Stimulated activated CD8-positive, alpha-beta memory T cell treated with anti-CD3 and anti-CD28 coated beads, Interleukin-12 subunit alpha, Interleukin-12 subunit beta, amount 100 ng/mL, for 1 hour (primary cell): ENCODE data around the gene ACSF3.
"Not testable (repeated sequence)": the region's sequence is repeated elsewhere in the genome, so short reads cannot be mapped to it uniquely, and the experiment has no call there.

Source experiments
- DNase-seq: peaks from one replicate; pipeline ENCODE4 v3.0.0-alpha.2; 2020; ENCODE audit warnings: low read depth

ACSF3 gene

GRCh38 chr16:89175280-89176146, 81.9 kb downstream of the ACSF3 start:
- no peak for DNase-seq

GRCh38 chr16:89176147-89176690, 82.6 kb downstream of the ACSF3 start:
- DNase-seq: no peak

GRCh38 chr16:89176717-89177116, 83.1 kb downstream of the ACSF3 start:
- DNase-seq: no peak

- DNase-seq: no peak
Observed at GRCh38 chr16:89177501-89177900, 83.8 kb downstream of the ACSF3 start.

GRCh38 chr16:89178453-89179147, 84.9 kb downstream of the ACSF3 start:
- no peak for DNase-seq

GRCh38 chr16:89179148-89179484, 85.5 kb downstream of the ACSF3 start:
- no peak for DNase-seq

GRCh38 chr16:89179656-89180315, 86.1 kb downstream of the ACSF3 start:
- no peak for DNase-seq

GRCh38 chr16:89183463-89183862, 89.8 kb downstream of the ACSF3 start:
- no peak for DNase-seq

GRCh38 chr16:89183975-89184676, 90.5 kb downstream of the ACSF3 start:
- DNase-seq: no peak

GRCh38 chr16:89184677-89184932, 91.0 kb downstream of the ACSF3 start:
- no peak for DNase-seq

GRCh38 chr16:89184933-89185794, 91.5 kb downstream of the ACSF3 start:
- DNase-seq: no peak

- not testable (repeated sequence) for DNase-seq
Observed at GRCh38 chr16:89185887-89186592, 92.4 kb downstream of the ACSF3 start.

- DNase-seq: not testable (repeated sequence)
Observed at GRCh38 chr16:89186593-89187031, 93.0 kb downstream of the ACSF3 start.

GRCh38 chr16:89187032-89187769, 93.5 kb downstream of the ACSF3 start:
- DNase-seq: no peak

- no peak for DNase-seq
Observed at GRCh38 chr16:89187770-89188392, 94.2 kb downstream of the ACSF3 start.

GRCh38 chr16:89188471-89189357, 95.1 kb downstream of the ACSF3 start:
- not testable (repeated sequence) for DNase-seq

GRCh38 chr16:89189358-89190025, 95.8 kb downstream of the ACSF3 start:
- no peak for DNase-seq
